T47D (cell line): ENCODE measurements around the gene CDH13.

ENCODE experiments used
- DNase-seq, 2 experiments: peaks; one replicate each; pipeline versions ENCODE4 v3.0.0 to v3.0.0-alpha.2; 2011 to 2012; ENCODE audit warnings: low read depth in 1 of 2, low spot score in 1 of 2
- JUND ChIP-seq: IDR thresholded peaks from 2 replicates; pipeline ENCODE4 v1.6.1; 2012; ENCODE audit warnings: low read depth
- in situ Hi-C: cut with HindIII; loops from 2 replicates; pipeline ENCODE4 v1.10.0; 2016; ENCODE audit warnings: low sequenced_read_pairs, low pct_unique_long_range_greater_than_20kb

The CDH13 gene

GRCh38 chr16:82776470-82777146, 149.8 kb downstream of the CDH13 start:
- TF ChIP-seq JUND = no peak
- in situ Hi-C loops = no loop called here
- no peak for DNase-seq

GRCh38 chr16:82782715-82783251, 156.0 kb downstream of the CDH13 start:
- no peak for DNase-seq
- TF ChIP-seq JUND = no peak
- in situ Hi-C loops = no loop called here

- TF ChIP-seq JUND = no peak
- DNase-seq = no peak
- in situ Hi-C loops = no loop called here
Observed at GRCh38 chr16:82783933-82784572, 157.3 kb downstream of the CDH13 start.

- TF ChIP-seq JUND = no peak
- no peak for DNase-seq
- in situ Hi-C loops = no loop called here
Observed at GRCh38 chr16:82784573-82784968, 157.8 kb downstream of the CDH13 start.

GRCh38 chr16:82788225-82788624, 161.5 kb downstream of the CDH13 start:
- TF ChIP-seq JUND = no peak
- no peak for DNase-seq
- in situ Hi-C loops = no loop called here

- TF ChIP-seq JUND = no peak
- in situ Hi-C loops = no loop called here
- no peak for DNase-seq
Observed at GRCh38 chr16:82788919-82789318, 162.2 kb downstream of the CDH13 start.

GRCh38 chr16:82792693-82793092, 165.9 kb downstream of the CDH13 start:
- no peak for DNase-seq
- TF ChIP-seq JUND = no peak
- in situ Hi-C loops = no loop called here

- DNase-seq = no peak
- no peak for TF ChIP-seq JUND
- in situ Hi-C loops = no loop called here
Observed at GRCh38 chr16:82793528-82794245, 166.9 kb downstream of the CDH13 start.

GRCh38 chr16:82796047-82796446, 169.3 kb downstream of the CDH13 start:
- no peak for TF ChIP-seq JUND
- DNase-seq = no peak
- in situ Hi-C loops = no loop called here

- in situ Hi-C loops = no loop called here
- TF ChIP-seq JUND = no peak
- DNase-seq = no peak
Observed at GRCh38 chr16:82801361-82801760, 174.6 kb downstream of the CDH13 start.

GRCh38 chr16:82805866-82806265, 179.1 kb downstream of the CDH13 start:
- no peak for TF ChIP-seq JUND
- no peak for DNase-seq
- in situ Hi-C loops = no loop called here

GRCh38 chr16:82807311-82807710, 180.5 kb downstream of the CDH13 start:
- TF ChIP-seq JUND = no peak
- no peak for DNase-seq
- in situ Hi-C loops = no loop called here

- no peak for DNase-seq
- TF ChIP-seq JUND = no peak
- in situ Hi-C loops = no loop called here
Observed at GRCh38 chr16:82808036-82808435, 181.3 kb downstream of the CDH13 start.
